ENCODE data around the gene CHST6.
A peak's percentile ranks its signal among the peaks of the same experiment; 100 is the strongest.
"Not testable (repeated sequence)": the region's sequence is repeated elsewhere in the genome, so short reads cannot be mapped to it uniquely, and the experiment has no call there.

Gene CHST6

DNA sequence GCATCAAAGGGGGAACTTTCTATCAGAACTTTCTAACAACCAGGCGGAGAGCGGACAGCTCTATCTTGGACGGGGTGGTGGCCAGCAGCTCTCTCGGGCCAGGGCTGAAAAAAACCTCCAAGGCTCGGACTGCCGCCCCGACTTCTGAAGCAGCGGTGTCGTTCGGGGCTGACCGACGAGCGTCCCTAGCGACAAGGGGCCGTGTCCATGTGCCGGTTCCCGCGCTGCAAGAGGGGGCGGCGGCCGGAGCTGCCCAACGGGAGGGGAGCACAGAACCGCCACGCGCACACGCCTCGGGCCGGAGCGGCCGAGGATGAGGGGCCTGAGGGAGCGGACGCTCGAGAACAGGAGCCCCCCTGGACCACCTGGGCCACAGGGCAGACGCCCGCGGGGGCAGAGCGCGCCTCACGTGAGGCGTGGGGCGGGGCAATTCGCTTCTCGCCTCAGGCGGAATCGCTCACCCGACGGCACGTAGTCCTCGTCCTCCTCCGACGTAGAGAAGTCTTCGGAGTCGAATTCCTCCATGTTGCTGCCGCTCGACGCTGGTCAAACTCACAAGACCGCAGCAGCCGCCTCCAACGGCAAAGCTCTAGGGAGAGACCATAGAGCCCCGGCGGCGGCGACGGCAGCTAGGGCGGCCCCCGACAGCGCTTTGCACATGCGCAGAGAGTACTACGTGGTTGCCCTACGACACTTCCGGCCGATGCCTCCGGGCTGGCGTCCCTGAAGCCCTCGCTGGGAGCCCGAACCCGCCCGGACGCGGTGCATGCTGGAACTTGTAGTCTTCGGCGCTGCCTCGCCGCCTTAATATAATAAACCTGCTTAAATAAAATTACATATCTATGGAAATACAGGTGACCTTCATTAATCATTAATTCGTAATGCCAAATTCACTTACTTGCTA lies 62.2 kb downstream of the CHST6 start, which contains the start of gene CFDP1:
TSS of gene CFDP1 (minus strand) at position 676 of the 904 bp plus-strand sequence. CDS start at position 525, 151 bp downstream.
- peak; percentile 98 for DNase-seq

DNA sequence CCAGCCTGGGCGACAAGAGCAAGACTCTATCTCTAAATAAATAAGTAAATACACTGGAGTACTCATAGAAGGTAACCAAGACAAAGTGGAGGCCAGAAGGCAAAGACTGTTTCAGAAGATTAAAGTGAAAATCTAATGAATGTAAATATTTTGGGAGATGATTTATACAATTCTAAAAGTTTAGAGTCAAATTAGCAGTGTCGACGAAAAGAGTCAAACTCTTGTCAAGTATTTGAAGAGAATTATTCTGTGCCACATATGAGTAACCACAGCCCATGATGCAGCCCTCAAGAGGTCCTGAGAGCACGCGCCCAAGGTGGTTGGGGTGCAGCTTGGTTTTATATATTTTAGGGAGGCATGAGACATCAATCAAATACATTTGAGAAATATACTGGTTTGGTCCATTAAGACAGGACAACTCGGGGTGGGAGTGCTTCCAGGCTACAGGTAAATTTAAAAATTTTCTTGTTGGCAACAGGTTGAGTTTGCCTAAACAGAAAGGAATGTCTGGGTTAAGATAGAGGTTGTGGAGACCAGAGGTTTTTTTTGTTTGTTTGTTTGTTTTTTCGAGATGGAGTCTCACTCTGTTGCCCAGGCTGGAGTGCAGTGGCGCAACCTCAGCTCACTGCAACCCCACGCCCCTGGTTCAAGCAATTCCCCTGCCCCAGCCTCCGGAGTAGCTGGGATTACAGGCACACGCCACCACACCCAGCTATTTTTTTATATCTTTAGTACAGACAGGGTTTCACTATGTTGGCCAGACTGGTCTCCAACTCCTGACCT lies 65.4 kb downstream of the CHST6 start:
- no peak for DNase-seq

DNA sequence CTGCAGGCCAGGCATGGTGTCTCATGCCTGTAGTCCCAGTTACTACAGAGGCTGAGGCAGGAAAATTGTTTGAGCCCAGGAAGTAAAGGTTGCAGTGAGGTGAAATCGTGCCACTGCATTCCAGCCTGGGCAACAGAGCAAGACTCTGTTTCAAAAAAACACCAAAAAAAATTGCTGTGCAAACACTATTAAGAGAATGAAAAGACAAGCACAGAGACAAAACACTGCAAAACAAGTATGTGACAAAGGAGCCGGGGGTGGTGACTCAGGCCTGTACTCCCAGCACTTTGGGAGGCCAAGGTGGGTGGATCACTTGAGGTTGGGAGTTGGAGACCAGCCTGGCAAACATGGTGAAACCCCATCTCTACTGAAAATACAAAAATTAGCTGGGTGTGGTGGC lies 68.7 kb downstream of the CHST6 start:
- not testable (repeated sequence) for DNase-seq

DNA sequence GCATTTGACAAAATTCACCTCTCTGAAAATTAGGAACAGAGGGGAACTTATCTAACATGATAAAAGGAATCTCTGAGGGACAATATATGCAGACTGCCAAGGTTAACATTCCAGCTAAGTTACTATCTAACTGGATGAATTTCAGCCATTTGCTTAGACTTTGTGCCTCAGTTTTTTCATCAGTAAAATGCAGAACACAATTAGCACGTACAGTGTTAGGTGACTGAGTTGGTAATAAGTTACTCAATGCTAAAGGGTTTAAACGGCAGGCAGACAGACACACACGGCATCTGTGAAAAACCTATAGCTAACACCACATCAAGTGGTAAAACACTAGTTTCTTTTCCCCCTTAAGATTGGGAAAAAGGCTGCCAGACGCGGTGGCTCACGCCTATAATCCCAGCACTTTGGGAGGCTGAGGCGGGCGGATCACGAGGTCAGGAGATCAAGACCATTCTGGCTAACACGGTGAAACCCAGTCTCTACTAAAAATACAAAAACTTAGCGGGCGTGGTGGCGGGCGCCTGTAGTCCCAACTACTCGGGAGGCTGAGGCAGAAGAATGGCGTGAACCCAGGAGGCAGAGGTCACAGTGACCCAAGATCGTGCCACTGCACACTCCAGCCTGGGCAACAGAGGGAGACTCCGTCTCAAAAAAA lies 71.0 kb downstream of the CHST6 start:
- not testable (repeated sequence) for DNase-seq

DNA sequence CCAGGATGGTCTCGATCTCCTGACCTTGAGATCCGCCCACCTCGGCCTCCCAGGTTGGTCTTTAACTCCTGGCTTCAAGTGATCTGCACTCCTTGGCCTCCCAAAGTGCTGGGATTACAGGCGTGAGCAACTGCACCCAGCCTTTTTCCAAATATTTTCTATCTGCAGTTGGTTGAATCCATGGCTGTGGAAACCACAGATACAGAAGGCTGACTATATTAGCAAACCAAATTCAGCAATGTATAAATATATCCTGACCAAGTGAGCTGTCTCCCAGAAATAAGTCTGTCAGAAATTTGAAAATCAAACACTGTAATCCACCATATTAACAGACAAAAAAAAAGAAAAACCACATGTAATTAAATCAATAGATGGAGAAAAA lies 71.5 kb downstream of the CHST6 start:
- no peak for DNase-seq
